SK-N-SH (cell line): ENCODE measurements around the gene GALNT18.

Experiments used
- CTCF ChIP-seq: fragments of 200-600 bp; sonication (generic); IDR thresholded peaks from 2 replicates; pipeline ENCODE4 v1.6.1; 2017; ENCODE audit warnings: antibody characterized with exemption, mild to moderate bottlenecking, moderate library complexity
- ELF1 ChIP-seq: IDR thresholded peaks from 2 replicates; pipeline ENCODE4 v1.4.0; 2012
- FOXJ3 ChIP-seq: sonication (generic); formaldehyde crosslinking; IDR thresholded peaks from 2 replicates; pipeline ENCODE4 v1.5.1; 2020; ENCODE audit warnings: mild to moderate bottlenecking, missing genetic modification reagents
- GABPA ChIP-seq: IDR thresholded peaks from 2 replicates; pipeline ENCODE4 v1.4.0; 2012; ENCODE audit warnings: low read depth, mild to moderate bottlenecking
- JUND ChIP-seq: IDR thresholded peaks from 2 replicates; pipeline ENCODE4 v1.4.0; 2012
- MXI1 ChIP-seq: IDR thresholded peaks from 2 replicates; pipeline ENCODE4 v1.6.1; 2012; ENCODE audit warnings: mild to moderate bottlenecking, low read depth, low read length, improper control_type of control experiment
- NFIC ChIP-seq: IDR thresholded peaks from 2 replicates; pipeline ENCODE4 v1.4.0; 2012; ENCODE audit warnings: borderline replicate concordance
- POLR2AphosphoS5 ChIP-seq: IDR thresholded peaks from 2 replicates; pipeline ENCODE4 v1.6.1; 2012; ENCODE audit warnings: low read depth, low read length
- REST ChIP-seq: IDR thresholded peaks from 2 replicates; pipeline ENCODE4 v1.6.1; 2012; ENCODE audit warnings: mild to moderate bottlenecking, low read depth, low read length, moderate library complexity
- TAF1 ChIP-seq: IDR thresholded peaks from 2 replicates; pipeline ENCODE4 v1.6.1; 2012; ENCODE audit warnings: low read depth, mild to moderate bottlenecking, low read length, moderate library complexity, borderline replicate concordance
- TF ChIP-seq, protein P1 (sequence below): IDR thresholded peaks from 2 replicates; pipeline ENCODE4 v1.4.0; 2012; ENCODE audit warnings: low read depth, borderline replicate concordance

GRCh38 chr11:11572386-11572785, 49.4 kb downstream of the GALNT18 start:
- TF ChIP-seq JUND (no peak), TAF1 (no peak), CTCF (no peak), GABPA (no peak), ELF1 (no peak), REST (no peak), FOXJ3 (CRISPR knock-in tag) (no peak), MXI1 (no peak), NFIC (no peak), POLR2AphosphoS5 (no peak)
- TF ChIP-seq, protein P1, sequence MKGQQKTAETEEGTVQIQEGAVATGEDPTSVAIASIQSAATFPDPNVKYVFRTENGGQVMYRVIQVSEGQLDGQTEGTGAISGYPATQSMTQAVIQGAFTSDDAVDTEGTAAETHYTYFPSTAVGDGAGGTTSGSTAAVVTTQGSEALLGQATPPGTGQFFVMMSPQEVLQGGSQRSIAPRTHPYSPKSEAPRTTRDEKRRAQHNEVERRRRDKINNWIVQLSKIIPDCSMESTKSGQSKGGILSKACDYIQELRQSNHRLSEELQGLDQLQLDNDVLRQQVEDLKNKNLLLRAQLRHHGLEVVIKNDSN, result no peak
